Stimulated activated naive CD8-positive, alpha-beta T cell treated with anti-CD3 and anti-CD28 coated beads, Interleukin-15, Interleukin-2, amounts not matched to agents 100 ng/mL and 50 ng/mL, for 24 hours (primary cell): ENCODE data around the gene PCSK6.
"Not testable (repeated sequence)": the region's sequence is repeated elsewhere in the genome, so short reads cannot be mapped to it uniquely, and the experiment has no call there.

Experiments used
- H3K27ac Mint-ChIP-seq: one replicate; pipeline ENCODE4 v1.8.0; 2021; ENCODE audit warnings: mild to moderate bottlenecking, mixed read lengths
- H3K27me3 Mint-ChIP-seq: one replicate; pipeline ENCODE4 v1.8.0; 2021; ENCODE audit warnings: mixed read lengths
- H3K36me3 Mint-ChIP-seq: one replicate; pipeline ENCODE4 v1.8.0; 2021; ENCODE audit warnings: low read depth, mixed read lengths
- H3K4me1 Mint-ChIP-seq: one replicate; pipeline ENCODE4 v1.8.0; 2021; ENCODE audit warnings: low read depth, mixed read lengths
- H3K4me3 Mint-ChIP-seq: one replicate; pipeline ENCODE4 v1.8.0; 2021; ENCODE audit warnings: mild to moderate bottlenecking, mixed read lengths
- H3K9me3 Mint-ChIP-seq: one replicate; pipeline ENCODE4 v1.8.0; 2021; ENCODE audit warnings: mixed read lengths

Gene PCSK6

DNA sequence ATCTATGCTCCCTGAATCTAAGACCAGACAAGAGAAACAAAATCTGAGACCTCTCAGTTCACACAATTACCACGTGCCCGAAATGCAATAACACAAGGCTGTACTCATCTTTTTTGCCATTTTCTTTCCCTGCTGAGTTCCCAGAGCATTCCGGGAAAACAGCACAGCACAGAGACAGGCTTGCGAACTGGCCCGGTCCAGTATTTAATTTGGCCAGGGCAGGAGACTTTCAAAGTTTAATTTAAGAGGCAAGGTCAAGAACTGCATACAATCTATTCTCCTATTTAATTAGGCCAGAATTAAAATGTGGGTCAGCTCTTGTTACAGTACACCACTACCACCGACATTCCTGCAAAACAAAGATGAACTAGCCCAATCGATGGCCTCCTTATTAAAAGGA lies 107.0 kb downstream of the PCSK6 start:
- no peaks in the 10 kb centered on the region for H3K27me3 Mint-ChIP-seq
- no peaks in the 10 kb centered on the region for H3K36me3 Mint-ChIP-seq
- no peaks in the 10 kb centered on the region for H3K9me3 Mint-ChIP-seq
- no peak overlapping the region for H3K27ac Mint-ChIP-seq
- H3K4me3 Mint-ChIP-seq, result no peak overlapping the region
- H3K4me1 Mint-ChIP-seq, result no peaks in the 10 kb centered on the region

DNA sequence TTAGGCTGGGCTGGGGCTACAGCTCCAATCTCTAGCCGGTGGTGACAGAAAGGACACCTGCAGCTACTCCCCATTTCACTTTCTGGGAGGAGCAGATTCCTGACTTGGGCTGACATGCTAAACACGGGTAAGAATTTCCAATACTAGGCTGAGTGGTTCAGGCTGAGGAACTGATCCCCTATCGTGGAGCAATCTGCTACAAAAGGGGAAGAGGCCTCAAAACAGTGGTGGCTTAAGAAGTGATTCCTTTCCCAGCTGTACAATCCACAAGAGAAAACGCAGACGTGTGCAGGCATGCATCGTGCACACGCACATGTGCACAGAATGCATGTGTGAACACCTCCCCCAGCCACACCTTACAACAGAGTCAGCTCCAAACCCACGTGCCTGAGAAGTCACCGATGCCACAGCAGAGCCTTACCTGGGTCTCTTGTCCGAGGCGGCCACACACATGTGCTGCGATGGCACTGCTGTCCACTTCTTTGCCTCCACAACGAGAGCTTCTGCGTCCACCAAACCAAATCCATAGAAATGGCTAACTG lies 107.8 kb downstream of the PCSK6 start:
- Mint-ChIP-seq H3K36me3 (no peaks in the 10 kb centered on the region), H3K9me3 (no peaks in the 10 kb centered on the region), H3K27ac (no peak overlapping the region), H3K27me3 (no peaks in the 10 kb centered on the region), H3K4me3 (no peak overlapping the region), H3K4me1 (no peaks in the 10 kb centered on the region)

DNA sequence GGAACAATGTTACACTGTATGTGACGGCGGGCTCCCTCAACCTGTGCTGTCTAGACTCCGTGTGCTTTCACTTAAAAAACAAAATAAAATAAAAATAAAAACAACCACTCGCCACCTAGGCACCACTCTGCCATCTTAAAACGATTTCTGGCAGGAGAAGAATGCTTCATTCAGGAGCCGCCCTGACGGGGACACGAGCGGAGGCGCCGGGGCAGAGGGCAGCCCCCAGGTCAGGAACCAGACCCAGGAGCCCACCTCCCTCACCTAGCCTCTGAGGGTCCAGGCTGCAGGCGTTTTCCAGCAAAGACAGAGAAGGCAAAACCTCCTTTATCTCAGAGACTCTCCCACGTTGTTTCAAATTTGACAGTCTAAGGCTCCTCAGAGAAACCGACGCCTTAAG lies 109.4 kb downstream of the PCSK6 start:
- Mint-ChIP-seq H3K36me3 (no peaks in the 10 kb centered on the region), H3K4me3 (no peak overlapping the region)

DNA sequence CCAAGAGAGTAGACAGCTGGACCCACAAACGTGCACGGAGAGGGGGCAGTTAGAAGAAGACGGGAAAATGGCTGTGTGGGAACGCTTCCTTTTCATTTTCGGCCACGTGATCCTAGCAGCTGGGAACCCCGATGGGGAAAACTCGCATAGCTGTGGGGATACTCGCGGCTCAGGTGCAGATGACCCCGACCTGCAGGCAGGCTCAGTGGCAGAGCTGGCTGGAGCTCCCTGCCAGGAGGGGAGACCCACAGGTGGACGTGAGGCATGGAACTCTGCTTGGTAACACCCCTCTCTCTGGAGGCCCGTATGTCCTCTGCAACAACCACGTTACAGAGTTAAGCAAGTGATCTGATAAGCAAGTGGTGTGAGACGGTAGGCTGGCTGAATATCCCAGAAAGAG lies 109.9 kb downstream of the PCSK6 start:
- Mint-ChIP-seq H3K36me3 (no peaks in the 10 kb centered on the region), H3K27ac (no peak overlapping the region), H3K4me1 (no peaks in the 10 kb centered on the region), H3K4me3 (no peak overlapping the region), H3K9me3 (no peaks in the 10 kb centered on the region), H3K27me3 (no peaks in the 10 kb centered on the region)

More for the DNA sequence above, 109.4 kb downstream of the PCSK6 start:
- Mint-ChIP-seq H3K4me1 (no peaks in the 10 kb centered on the region), H3K27me3 (no peaks in the 10 kb centered on the region), H3K27ac (no peak overlapping the region), H3K9me3 (no peaks in the 10 kb centered on the region)

DNA sequence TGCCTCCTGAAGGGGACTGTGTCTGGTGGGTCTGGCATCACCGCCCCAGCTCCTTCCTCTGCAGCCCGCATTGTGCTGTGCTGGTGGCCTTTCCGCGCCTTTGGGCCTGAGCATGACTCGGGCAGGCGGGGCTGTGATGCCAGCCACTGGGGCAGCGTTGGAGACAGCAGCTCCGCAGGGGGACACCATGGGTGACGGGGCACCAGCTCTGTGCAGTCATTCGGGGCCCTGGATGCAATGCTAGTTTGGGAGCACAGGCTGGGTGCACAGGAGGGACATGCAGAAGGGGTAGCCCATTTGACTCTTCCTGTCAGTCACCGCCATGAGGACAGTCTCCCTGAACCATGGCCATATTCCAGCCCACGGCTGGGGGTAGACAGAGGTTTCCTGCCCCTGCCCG lies 110.6 kb downstream of the PCSK6 start:
- Mint-ChIP-seq H3K9me3 (no peaks in the 10 kb centered on the region), H3K27ac (no peak overlapping the region), H3K27me3 (no peaks in the 10 kb centered on the region), H3K36me3 (no peaks in the 10 kb centered on the region), H3K4me3 (no peak overlapping the region), H3K4me1 (no peaks in the 10 kb centered on the region)

DNA sequence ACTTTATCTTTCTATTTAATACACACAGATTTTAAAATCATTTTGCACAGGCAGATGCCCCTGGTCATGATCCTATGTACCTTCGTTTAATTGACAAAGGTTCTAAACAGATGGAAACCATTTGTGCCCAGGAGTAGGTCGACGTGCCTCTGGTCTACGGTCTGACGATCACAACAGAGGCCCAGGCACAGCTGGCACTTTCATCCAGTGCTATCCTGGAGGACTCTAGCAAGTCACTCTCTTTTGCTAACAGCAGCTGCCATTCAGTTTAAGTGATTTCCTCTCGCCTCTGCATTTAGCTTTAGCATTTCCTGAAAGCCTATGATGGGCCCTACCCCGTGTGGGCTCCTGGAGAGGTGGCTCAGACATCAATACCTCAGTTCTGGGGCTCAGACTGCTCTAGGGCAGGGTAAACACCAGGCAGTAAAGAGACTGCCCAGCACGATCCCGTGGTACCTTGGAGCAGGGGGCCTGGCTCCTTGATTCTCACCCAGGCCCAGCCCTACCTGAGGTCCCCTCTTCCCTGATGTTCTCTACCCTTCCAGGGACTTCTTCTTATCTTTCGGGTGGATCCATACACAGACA lies 111.2 kb downstream of the PCSK6 start:
- H3K27ac Mint-ChIP-seq, result no peak overlapping the region
- H3K27me3 Mint-ChIP-seq, result no peaks in the 10 kb centered on the region
- no peak overlapping the region for H3K4me3 Mint-ChIP-seq
- H3K36me3 Mint-ChIP-seq, result no peaks in the 10 kb centered on the region
- no peaks in the 10 kb centered on the region for H3K4me1 Mint-ChIP-seq
- H3K9me3 Mint-ChIP-seq, result no peaks in the 10 kb centered on the region

DNA sequence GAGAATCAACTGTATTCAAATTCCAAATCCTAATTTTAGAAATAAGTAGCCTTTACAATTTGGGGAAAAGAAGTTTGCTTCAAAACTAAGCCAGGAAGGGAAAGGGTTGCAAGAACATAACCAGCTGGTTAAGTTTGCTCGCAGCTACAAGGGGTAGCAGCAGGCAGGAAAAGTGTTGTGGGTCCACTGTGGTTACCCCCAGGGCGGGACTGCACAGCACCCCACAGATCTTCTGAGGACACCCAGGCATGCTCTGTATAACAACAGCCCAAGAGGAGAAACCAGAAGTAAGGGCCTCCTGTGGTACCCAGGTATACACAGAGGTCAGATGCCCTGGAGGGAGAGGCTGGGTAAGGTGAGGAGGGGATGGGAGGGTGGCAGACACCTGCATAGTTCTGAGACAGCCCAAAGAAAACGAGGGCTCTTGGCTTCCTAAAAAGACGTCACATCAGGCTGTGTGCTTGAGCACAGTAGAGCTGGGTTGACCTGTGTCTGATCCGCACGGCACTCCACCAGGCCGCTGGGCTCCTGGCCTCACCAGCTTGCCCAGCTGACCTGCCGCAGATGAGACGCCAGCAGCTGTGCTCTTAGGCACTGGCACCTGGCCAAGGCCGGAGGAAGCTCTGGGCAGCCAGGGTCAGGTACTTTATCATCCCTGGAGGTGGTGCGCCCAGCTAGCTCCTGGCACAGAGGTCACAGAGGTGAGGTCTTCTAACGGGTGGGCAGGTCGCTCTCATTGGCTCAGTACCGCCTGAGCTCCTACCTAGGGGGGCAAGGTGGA lies 112.7 kb downstream of the PCSK6 start:
- no peaks in the 10 kb centered on the region for H3K4me1 Mint-ChIP-seq
- H3K9me3 Mint-ChIP-seq, result no peaks in the 10 kb centered on the region
- no peak overlapping the region for H3K27ac Mint-ChIP-seq
- no peaks in the 10 kb centered on the region for H3K27me3 Mint-ChIP-seq
- no peak overlapping the region for H3K4me3 Mint-ChIP-seq
- no peaks in the 10 kb centered on the region for H3K36me3 Mint-ChIP-seq

DNA sequence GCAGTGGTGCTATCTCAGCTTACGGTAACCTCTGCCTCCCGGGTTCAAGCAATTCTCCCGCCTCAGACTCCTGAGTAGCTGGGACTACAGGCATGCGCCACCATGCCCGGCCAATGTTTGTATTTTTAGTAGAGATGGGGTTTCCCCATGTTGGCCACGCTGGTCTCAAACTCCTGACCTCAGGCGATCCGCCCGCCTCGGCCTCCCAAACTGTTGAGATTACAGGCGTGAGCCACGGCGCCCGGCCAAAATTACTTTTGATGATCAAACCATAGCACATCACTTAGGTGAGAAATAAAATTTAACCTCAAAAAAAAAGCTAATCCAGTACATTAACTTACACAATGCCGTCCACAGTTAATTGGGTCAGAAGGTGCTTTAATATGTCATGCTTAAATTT lies 114.5 kb downstream of the PCSK6 start:
- not testable (repeated sequence) for H3K4me1 Mint-ChIP-seq, H3K9me3 Mint-ChIP-seq, H3K4me3 Mint-ChIP-seq, H3K27ac Mint-ChIP-seq, H3K36me3 Mint-ChIP-seq, H3K27me3 Mint-ChIP-seq

DNA sequence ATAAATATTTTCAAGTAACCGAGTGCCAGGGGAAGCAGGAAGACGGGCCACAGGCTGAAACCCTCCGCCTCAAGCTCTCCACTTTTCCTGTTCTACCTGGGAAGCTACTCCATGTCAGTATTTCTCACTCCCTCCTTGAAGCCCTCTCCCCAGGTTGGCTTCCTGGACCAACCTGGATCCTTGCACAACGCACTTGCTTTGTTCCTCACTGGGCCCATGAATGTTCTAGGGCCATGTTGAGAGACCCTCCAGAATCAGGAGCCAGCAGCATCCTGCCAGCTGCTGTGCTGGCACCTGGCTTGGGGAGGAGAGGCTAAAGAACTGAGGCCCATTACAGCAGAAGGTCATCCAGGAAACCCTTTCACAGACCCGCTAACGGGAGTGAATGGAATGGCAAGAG lies 115.2 kb downstream of the PCSK6 start:
- no peak overlapping the region for H3K27ac Mint-ChIP-seq
- H3K36me3 Mint-ChIP-seq, result no peaks in the 10 kb centered on the region
- H3K27me3 Mint-ChIP-seq, result no peaks in the 10 kb centered on the region
- no peak overlapping the region for H3K4me3 Mint-ChIP-seq
- no peaks in the 10 kb centered on the region for H3K4me1 Mint-ChIP-seq
- H3K9me3 Mint-ChIP-seq, result no peaks in the 10 kb centered on the region

DNA sequence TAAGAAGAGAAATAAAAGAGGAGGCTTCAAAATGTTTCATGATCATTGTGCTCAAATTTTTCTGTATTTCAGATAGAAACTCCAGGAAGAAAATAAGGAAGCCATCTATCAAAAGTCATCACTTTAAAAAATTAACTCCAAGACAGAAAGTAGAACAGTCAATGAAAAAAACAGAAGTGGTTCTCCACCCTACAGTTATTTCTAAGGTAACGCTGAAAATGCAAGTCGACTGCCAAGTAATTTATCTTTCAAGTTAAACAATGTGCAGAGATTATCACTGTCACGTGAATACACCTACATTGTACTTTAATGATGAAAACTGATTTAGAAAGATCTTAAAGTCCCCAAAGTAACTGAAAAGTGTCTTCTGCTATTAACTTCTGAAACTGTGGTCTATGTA lies 115.9 kb downstream of the PCSK6 start:
- no peak overlapping the region for H3K27ac Mint-ChIP-seq

DNA sequence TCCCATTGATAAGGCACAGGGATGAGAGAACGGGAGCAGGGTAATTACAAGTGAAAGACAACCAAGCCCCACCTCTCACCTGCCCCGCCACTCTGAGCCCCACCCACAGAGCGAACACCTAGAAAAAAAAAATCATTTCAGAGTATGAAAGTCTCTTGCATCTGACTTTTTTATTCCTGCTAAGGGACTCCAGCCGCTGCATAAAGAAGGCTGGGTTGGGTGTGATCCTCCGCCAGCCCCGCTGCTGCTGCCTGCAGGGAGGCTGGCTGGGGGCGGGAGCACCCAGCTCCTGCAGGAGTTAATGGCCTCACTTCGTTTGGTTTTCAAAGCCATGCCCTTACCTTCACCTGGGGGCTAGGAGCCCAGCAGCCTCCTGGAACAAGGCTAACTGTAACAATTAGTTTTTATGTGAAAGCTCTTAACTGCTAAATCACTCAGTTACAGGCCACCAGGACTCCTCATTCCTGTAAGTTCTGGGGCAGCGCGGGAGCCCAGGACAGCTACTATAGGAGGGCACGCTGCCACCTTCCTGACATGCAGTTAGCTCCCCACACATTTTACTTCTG lies 116.5 kb downstream of the PCSK6 start:
- no peaks in the 10 kb centered on the region for H3K27me3 Mint-ChIP-seq
- H3K9me3 Mint-ChIP-seq, result no peaks in the 10 kb centered on the region
- H3K4me1 Mint-ChIP-seq, result no peaks in the 10 kb centered on the region
- H3K27ac Mint-ChIP-seq, result no peak overlapping the region
- no peak overlapping the region for H3K4me3 Mint-ChIP-seq
- no peaks in the 10 kb centered on the region for H3K36me3 Mint-ChIP-seq

More for the DNA sequence above, 115.9 kb downstream of the PCSK6 start:
- no peaks in the 10 kb centered on the region for H3K9me3 Mint-ChIP-seq
- H3K4me1 Mint-ChIP-seq, result no peaks in the 10 kb centered on the region
- no peaks in the 10 kb centered on the region for H3K27me3 Mint-ChIP-seq
- no peak overlapping the region for H3K4me3 Mint-ChIP-seq
- no peaks in the 10 kb centered on the region for H3K36me3 Mint-ChIP-seq

DNA sequence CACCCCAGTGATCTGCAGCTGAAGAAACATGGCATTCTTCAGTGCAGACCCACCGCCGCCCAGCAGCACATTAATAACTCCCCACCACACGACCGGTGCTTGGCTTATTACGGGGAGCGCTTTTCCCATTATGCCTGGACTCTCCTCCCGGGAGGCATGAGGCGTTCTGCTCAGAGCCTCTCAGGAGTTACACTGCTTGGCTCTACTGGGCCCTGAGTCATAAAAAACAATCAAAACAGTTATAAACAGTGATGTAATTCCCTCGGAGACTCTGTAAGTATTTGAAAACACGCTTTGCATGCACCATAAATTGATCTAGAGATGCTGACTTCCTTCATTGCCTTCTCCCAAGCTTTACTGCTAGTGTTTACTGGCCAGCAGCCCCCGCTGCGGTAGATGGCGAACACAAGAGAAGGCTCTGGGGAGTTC lies 117.3 kb downstream of the PCSK6 start:
- Mint-ChIP-seq H3K4me1 (no peaks in the 10 kb centered on the region), H3K4me3 (no peak overlapping the region), H3K9me3 (no peaks in the 10 kb centered on the region), H3K27ac (no peak overlapping the region), H3K36me3 (no peaks in the 10 kb centered on the region), H3K27me3 (peaks cover 2% of the 10 kb centered on the region)

DNA sequence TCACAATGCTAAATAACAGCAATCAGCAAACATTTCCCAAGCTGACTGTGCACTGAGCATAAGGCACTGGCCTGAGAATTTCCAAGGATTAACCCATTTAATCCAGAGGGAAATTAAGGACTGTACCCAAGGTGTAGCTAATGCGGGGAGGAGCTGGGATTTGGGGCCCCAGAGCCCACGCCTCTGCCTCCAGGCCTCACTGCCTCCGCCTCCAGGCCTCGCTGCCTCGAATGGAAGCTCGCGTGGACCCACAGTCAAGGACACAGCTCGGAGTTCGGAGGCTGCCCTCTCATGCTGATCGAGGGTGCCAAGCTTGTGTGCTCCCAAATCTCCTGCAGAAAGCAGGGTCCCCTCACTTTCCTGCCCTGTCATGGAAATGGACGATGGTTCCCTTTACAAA lies 118.0 kb downstream of the PCSK6 start:
- H3K27ac Mint-ChIP-seq, result no peak overlapping the region
- no peaks in the 10 kb centered on the region for H3K4me1 Mint-ChIP-seq
- H3K27me3 Mint-ChIP-seq, result peaks cover 3% of the 10 kb centered on the region
- no peaks in the 10 kb centered on the region for H3K9me3 Mint-ChIP-seq
- H3K36me3 Mint-ChIP-seq, result no peaks in the 10 kb centered on the region
- no peak overlapping the region for H3K4me3 Mint-ChIP-seq

DNA sequence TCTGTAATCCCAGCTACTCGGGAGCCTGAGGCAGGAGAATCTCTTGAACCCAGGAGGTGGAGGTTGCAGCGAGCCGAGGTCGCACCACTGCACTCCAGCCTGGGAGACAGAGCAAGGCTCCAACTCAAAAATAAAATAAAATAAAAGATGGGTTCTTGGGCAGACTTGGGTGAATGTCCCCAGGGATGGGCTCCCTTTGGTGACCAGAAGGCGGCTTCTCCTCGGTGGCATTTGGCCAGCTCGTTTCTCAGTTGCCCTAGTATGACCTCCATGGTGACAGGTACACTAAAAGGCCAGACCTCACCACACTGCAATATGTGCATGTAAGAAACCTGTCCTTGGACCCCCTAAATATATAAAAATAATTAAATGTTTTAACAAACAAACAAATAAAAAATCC lies 118.4 kb downstream of the PCSK6 start:
- Mint-ChIP-seq H3K4me1 (no peaks in the 10 kb centered on the region), H3K9me3 (no peaks in the 10 kb centered on the region), H3K36me3 (no peaks in the 10 kb centered on the region), H3K27ac (no peak overlapping the region), H3K4me3 (no peak overlapping the region), H3K27me3 (peaks cover 3% of the 10 kb centered on the region)

DNA sequence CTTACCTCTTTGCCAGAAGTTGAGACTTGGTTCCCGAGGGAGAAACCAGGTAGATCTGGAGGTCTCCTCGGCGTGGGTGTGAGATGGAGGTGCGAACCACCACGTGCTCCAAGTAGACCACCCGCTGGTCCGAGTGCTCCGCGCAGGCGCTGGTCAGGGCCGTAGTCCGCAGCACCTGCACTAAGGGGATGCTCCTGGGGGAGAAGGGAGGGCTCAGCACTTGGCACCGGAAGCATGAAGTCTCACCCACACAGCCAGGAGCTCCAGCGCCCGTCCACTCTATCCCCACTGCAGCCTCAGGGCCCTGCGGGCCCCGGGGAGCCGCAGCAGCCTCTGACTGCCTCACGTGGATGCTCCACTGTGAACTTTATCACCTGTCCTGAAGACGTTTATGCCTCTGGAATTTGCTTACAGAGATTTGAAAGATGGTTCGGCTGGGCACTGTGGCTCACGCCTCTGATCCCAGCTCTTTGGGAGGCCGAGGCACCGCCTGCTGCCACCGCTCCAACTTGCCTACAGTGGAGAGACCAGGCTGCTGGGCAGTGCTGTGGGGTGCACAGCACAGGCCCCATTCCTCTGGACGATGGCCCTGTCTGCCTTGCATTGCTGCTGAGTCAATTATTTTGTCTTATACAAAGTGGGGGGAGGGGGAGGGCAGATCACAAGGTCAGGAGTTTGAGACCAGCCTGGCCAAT lies 119.0 kb downstream of the PCSK6 start:
- Mint-ChIP-seq H3K27me3 (peaks cover 3% of the 10 kb centered on the region), H3K27ac (no peak overlapping the region), H3K4me3 (no peak overlapping the region), H3K9me3 (no peaks in the 10 kb centered on the region), H3K36me3 (no peaks in the 10 kb centered on the region), H3K4me1 (no peaks in the 10 kb centered on the region)
